Heart left ventricle (tissue), 13 donors: ENCODE results near the gene GNPAT.

Experiments used
- CTCF ChIP-seq, 12 donors: fragments of 200-600 bp; sonication (generic) in 4 of 12; IDR thresholded peaks; one replicate each; pipeline versions ENCODE4 v1.5.0 to v1.8.0; 2018 to 2022; ENCODE audit warnings: antibody characterized with exemption in 12 of 12, mild to moderate bottlenecking in 5 of 12
- POLR2A ChIP-seq, 2 donors: fragments of 450-650 bp; IDR thresholded peaks; one replicate each; pipeline ENCODE4 v1.6.1; 2017; ENCODE audit warnings: antibody characterized with exemption in 2 of 2, mild to moderate bottlenecking in 2 of 2, moderate library complexity in 2 of 2
- donor health status: ischemic (EF 13 %, LVEDD 7.1; RV severe dilation, severe dysfunction).
- donor health status: DM: no; HTN: yes; CAD: no.
- donor health status: DM: no; HTN: no; CAD: no.
- donor health status: ischemic (EF 25% LVEDD 6.9; RV normal size, moderate dysfunction).
- donor health status: ischemic (EF 25% LVEDD 5.7; RV mildly dilated, moderate dysfunction).
- donor health status: ischemic (EF 35%, LVEDD 5.7; RV mildly dilated, moderate dysfunction).
- donor health status: nonischemic (EF 11% LVEDD 7.7; RV severe dilation, severe dysfunction).
- donor health status: DM: yes; HTN: yes; CAD: no.
- donor health status: PGD.
- donor health status: ischemic (EF 29% LVEDD 5.4; RV normal size, mild dysfunction).
- donor health status: nonischemic (EF 23%, LVEDD 6.1; RV moderate dilation, normal function).

DNA sequence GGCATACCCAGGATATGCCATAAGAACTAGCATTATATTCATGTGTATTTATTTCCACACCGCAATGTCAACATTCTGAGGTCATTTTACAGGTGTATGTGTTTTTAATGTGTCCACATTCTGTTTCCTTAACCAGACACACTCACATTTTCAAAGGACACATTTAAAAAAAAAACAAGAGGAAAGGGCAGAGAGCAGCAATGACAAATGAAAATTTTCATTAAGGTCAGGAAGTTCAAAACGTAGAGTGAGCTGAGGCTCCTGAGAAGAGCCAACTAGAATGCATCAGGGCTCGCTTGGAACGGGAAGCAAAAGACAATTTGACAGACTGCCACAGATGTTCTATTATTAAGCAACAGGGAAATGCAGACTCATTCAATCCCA lies 4.8 kb upstream of the GNPAT start:
- TF ChIP-seq POLR2A (IDR thresholded peaks at IDR 0.05) = no peak
- no peak for TF ChIP-seq CTCF (IDR thresholded peaks at IDR 0.05)
